ENCODE measurements around the gene CNOT1. TPM values are rescaled to one million over a fixed set of nuclear protein-coding genes. Genes with fewer than 3 reads are reported as not detected.

CNOT1 gene
- total and polyA plus RNA-seq, 10 of the 15 experiments (the other 5 are each of a cell fraction or from before 2014, with no cell fraction given), result 101 to 246 (median 175) TPM

GRCh38 chr16:58634265-58634802, 4.7 kb upstream of the CNOT1 start:
- intact Hi-C loops (cut with micrococcal nuclease; ENCODE audit: unreplicated experiment), result loop anchor here (5.0 kb wide), 1 partner anchor 242 kb away; the partner anchor contains the start of gene GINS3
- 59% methylated on average over 3 of the region's 3 CpGs for WGBS (ENCODE audit: insufficient coverage, insufficient replicate concordance, low lambda C conversion rate, missing lambda C conversion rate)
- Histone ChIP-seq H3K36me3 (ENCODE audit: control insufficient read depth in 2 of 2, insufficient read depth in 2 of 2, low read length in 1 of 2) (no peaks in the 10 kb centered on the region), H3K4me3 (no peak overlapping the region), H3K9me3 (replicated peaks; ENCODE audit: control insufficient read depth, insufficient read depth, low read length) (no peaks in the 10 kb centered on the region), H3K4me1 (ENCODE audit: control insufficient read depth, insufficient read depth, low read length) (no peaks in the 10 kb centered on the region; the same call in 1 of the 2 replicates), H3K27me3 (replicated peaks in 1 of 2; ENCODE audit: control insufficient read depth in 2 of 2, insufficient read depth in 2 of 2, low read length in 1 of 2) (no peaks in the 10 kb centered on the region; a peak in 1 of 4 replicates), H3K4me2 (ENCODE audit: control insufficient read depth, insufficient read depth) (no peak overlapping the region), H3K79me2 (ENCODE audit: control insufficient read depth, insufficient read depth, low read length) (peaks cover 3% of the 10 kb centered on the region), H2AFZ (ENCODE audit: control insufficient read depth, low read depth, low read length) (no peak overlapping the region), H3K9ac (ENCODE audit: control insufficient read depth, insufficient read depth, low read length) (no peak overlapping the region), H4K20me1 (ENCODE audit: control insufficient read depth, insufficient read depth) (no peaks in the 10 kb centered on the region), H3K27ac (ENCODE audit: control insufficient read depth, insufficient read depth) (no peak overlapping the region)
- ChIA-PET POLR2A (no interaction called here), CTCF (interaction anchor here (0.6 to 1.3 kb wide), 2 partner anchors 27 to 296 kb away, joined by 3 to 4 read pairs; no protein-coding TSS in a partner anchor), SMC1A (ENCODE audit: uncharacterized antibody, unreplicated experiment) (interaction anchor here (1.2 kb wide), 1 partner anchor 46 kb away, joined by 3 read pairs; no protein-coding TSS in a partner anchor), RAD21 (ENCODE audit: unreplicated experiment) (no interaction called here)
- BruUV-seq (replicated peaks), result no TSS peak
- in situ Hi-C loops (cut with MboI), result loop anchor here (10.0 kb wide), 1 partner anchor 240 kb away; the partner anchor contains the start of gene GINS3
- ATAC-seq (no peak), DNase-seq (ENCODE audit: low read depth, low spot score) (no peak), FAIRE-seq (no peak)
- TF ChIP-seq SMAD1 (IDR thresholded peaks at IDR 0.05; ENCODE audit: low read depth, partially characterized antibody), result no peak
- no peak for TF ChIP-seq RCOR1 (conservative IDR thresholded peaks at IDR 0.05; ENCODE audit: low read depth, low read length)
- TF ChIP-seq TBL1XR1 (IDR thresholded peaks at IDR 0.05; ENCODE audit: low read depth, low read length), result no peak
- TF ChIP-seq BCL3 (IDR thresholded peaks at IDR 0.05; ENCODE audit: borderline replicate concordance, insufficient read depth, low read depth, low read length, poor library complexity, severe bottlenecking), result no peak
- TF ChIP-seq, protein P1, sequence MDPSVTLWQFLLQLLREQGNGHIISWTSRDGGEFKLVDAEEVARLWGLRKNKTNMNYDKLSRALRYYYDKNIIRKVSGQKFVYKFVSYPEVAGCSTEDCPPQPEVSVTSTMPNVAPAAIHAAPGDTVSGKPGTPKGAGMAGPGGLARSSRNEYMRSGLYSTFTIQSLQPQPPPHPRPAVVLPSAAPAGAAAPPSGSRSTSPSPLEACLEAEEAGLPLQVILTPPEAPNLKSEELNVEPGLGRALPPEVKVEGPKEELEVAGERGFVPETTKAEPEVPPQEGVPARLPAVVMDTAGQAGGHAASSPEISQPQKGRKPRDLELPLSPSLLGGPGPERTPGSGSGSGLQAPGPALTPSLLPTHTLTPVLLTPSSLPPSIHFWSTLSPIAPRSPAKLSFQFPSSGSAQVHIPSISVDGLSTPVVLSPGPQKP (IDR thresholded peaks at IDR 0.05; ENCODE audit: low read depth, low read length), result no peak
- TF ChIP-seq CBX3 (IDR thresholded peaks at IDR 0.05; ENCODE audit: borderline replicate concordance, low read depth), result no peak
- TF ChIP-seq RUNX3 (IDR thresholded peaks at IDR 0.05; ENCODE audit: low read length), result no peak
- no peak for TF ChIP-seq RFX5 (IDR thresholded peaks at IDR 0.05; ENCODE audit: low read depth, low read length)
